Activated T-cell treated with anti-CD3 and anti-CD28 coated beads, Interleukin-2, amount 50 U/mL, for 72 hours (primary cell): ENCODE measurements around the gene GARNL3. TPM values are rescaled to one million over a fixed set of nuclear protein-coding genes. Genes with fewer than 3 reads are reported as not detected.

Experiments used
- ATAC-seq, 2 donors: fragments of 150-1000 bp; cut with Tn5 transposase; replicated peaks in 1 of 2; 2 replicates each; pipeline ENCODE4 v1.10.0; 2021; ENCODE audit warnings: moderate library complexity in 2 of 2, mild to moderate bottlenecking in 1 of 2
- DNase-seq, 2 donors: peaks; one replicate each; pipeline ENCODE4 v3.0.0; 2021 to 2022; ENCODE audit warnings: mixed read lengths in 1 of 2
- H3K27ac Mint-ChIP-seq: one replicate; pipeline ENCODE4 v1.8.0; 2022; ENCODE audit warnings: mild to moderate bottlenecking, moderate library complexity, mixed read lengths
- H3K27me3 Mint-ChIP-seq: one replicate; pipeline ENCODE4 v1.8.0; 2022; ENCODE audit warnings: low read depth, mixed read lengths
- H3K36me3 Mint-ChIP-seq, 2 donors: one replicate each; pipeline ENCODE4 v1.8.0; 2022; ENCODE audit warnings: mixed read lengths in 2 of 2, mild to moderate bottlenecking in 1 of 2; ENCODE audit not compliant: insufficient read depth in 2 of 2
- H3K4me1 Mint-ChIP-seq: one replicate; pipeline ENCODE4 v1.8.0; 2022; ENCODE audit warnings: low read depth, mixed read lengths
- H3K4me3 Mint-ChIP-seq, 2 donors: one replicate each; pipeline ENCODE4 v1.8.0; 2022; ENCODE audit warnings: mild to moderate bottlenecking in 2 of 2, mixed read lengths in 2 of 2, moderate library complexity in 2 of 2
- H3K9me3 Mint-ChIP-seq, 2 donors: one replicate each; pipeline ENCODE4 v1.8.0; 2022; ENCODE audit warnings: mixed read lengths in 2 of 2
- total RNA-seq, 2 donors: library from RNA; stranded (reverse); gene quantifications; one replicate each; pipeline ENCODE4 v1.2.3, GENCODE V29; 2022

GARNL3 gene
- total RNA-seq, 2 donors from 2014 or later = 2.2 to 4.7 TPM

- Mint-ChIP-seq H3K27me3 (peaks cover 22% of the 10 kb centered on the region), H3K27ac (no peak overlapping the region), H3K4me3 (peak overlapping the region; percentile 79 to 93), H3K36me3 (no peaks in the 10 kb centered on the region), H3K4me1 (peaks cover 39% of the 10 kb centered on the region), H3K9me3 (no peaks in the 10 kb centered on the region)
- ATAC-seq = peak; percentile 81 to 82
- DNase-seq = peak; percentile 94 to 96
These were observed 39.5 kb upstream of the GARNL3 start for GRCh38 chr9:127224883-127225739.

GRCh38 chr9:127225801-127226625 lies 38.6 kb upstream of the GARNL3 start:
- peak overlapping the region; percentile 78 to 89 for H3K4me3 Mint-ChIP-seq

DNA sequence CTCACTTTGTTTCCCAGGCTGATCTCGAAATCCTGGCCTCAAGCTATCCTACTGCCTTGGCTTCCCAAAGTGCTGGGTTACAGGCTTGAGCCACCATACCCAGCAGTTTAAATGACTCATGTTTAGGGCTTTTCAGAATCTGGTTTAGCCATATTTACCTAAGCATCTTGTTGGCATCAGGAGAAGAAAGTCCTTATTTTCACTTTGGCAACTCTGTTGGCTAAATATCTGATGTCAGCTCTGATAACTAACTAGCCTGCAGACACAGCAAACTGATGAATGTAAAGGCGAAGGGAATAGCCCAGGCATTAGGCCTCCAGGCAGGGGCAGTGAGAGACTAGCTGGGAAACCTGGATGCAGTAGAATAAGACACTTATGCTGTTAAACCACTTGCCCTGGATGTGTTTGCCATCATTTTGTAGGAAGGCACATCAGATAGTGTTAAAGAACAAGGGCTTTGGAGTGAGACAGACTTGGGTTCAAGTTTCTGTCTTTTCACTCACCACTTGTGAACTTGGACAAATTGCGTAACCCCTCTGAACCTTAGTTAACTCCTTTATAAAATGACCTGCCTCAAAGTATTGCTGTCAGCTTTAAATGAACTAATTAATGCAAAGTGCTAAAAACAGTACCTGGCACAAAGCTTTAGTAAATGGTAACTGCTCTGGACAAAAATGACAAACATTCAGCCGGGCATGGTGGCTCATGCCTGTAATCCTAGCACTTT lies 34.7 kb upstream of the GARNL3 start:
- H3K9me3 Mint-ChIP-seq = no peaks in the 10 kb centered on the region
- DNase-seq (no peak), ATAC-seq (no peak)
- H3K27me3 Mint-ChIP-seq = peaks cover 18% of the 10 kb centered on the region
- no peaks in the 10 kb centered on the region for H3K36me3 Mint-ChIP-seq
- no peak overlapping the region for H3K27ac Mint-ChIP-seq
- no peak overlapping the region for H3K4me3 Mint-ChIP-seq
- peaks cover 11% of the 10 kb centered on the region for H3K4me1 Mint-ChIP-seq

More at GRCh38 chr9:127225801-127226625, 38.6 kb upstream of the GARNL3 start:
- H3K4me1 Mint-ChIP-seq = peaks cover 39% of the 10 kb centered on the region
- ATAC-seq (no peak), DNase-seq (peak in 1 of 2 donors; percentile 15)
- peaks cover 22% of the 10 kb centered on the region for H3K27me3 Mint-ChIP-seq
- H3K36me3 Mint-ChIP-seq = no peaks in the 10 kb centered on the region
- no peaks in the 10 kb centered on the region for H3K9me3 Mint-ChIP-seq
- H3K27ac Mint-ChIP-seq = peak overlapping the region; percentile 66

DNA sequence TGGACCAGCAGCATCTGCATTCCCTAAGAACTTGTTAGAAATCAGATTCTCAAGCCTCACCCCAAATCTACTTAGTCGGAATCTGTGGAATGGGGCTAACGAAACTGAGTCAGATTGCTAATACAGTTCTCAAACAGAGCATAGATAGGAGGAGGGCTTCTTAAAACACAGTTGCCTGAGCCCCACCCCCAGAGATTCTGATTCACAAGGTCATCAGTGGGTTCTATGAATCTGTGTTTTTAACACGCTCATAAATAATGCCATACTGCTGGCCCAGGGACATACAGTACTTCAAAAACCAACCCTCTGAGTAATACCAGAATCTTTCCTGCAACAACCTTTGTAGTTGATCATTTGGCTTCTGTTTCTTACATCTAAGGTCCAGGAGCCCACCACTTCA lies 32.9 kb upstream of the GARNL3 start:
- Mint-ChIP-seq H3K4me1 (peaks cover under 1% of the 10 kb centered on the region), H3K27me3 (peaks cover 8% of the 10 kb centered on the region), H3K27ac (no peak overlapping the region), H3K9me3 (no peaks in the 10 kb centered on the region), H3K36me3 (no peaks in the 10 kb centered on the region), H3K4me3 (no peak overlapping the region)
- no peak for DNase-seq
- ATAC-seq = no peak

DNA sequence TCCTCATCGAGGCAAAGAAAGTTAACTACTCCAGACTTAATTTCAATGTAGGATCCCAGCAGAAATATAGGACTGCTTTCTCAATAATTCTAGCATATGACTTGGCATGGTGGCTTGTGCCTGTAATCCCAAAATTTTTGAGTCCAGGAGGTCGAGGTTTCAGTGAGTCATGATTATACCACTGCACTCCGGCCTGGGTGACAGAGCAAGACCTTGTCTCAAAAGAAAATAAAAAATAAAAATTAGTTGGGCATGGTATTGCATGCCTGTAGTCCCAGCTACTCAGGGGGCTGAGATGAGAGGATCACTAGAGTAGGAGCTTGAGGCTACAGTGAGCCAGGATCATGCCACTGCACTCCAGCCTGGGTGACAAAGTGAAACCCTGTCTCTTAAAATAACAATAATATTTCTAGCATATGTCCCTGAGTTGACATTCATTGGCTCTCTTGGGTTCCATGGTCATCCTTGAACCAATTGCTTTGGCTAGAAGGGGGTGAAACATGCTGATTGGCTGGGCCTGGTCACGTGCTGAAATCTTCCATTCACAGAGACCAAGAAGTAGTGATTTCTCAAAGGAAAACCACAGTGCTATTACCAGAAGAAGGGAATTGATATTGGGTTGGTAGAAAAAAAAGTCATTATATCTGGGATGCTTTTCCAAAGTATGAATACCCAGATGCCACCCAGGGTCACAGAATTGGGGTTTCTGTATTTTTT lies 31.6 kb upstream of the GARNL3 start:
- no peak for ATAC-seq

DNA sequence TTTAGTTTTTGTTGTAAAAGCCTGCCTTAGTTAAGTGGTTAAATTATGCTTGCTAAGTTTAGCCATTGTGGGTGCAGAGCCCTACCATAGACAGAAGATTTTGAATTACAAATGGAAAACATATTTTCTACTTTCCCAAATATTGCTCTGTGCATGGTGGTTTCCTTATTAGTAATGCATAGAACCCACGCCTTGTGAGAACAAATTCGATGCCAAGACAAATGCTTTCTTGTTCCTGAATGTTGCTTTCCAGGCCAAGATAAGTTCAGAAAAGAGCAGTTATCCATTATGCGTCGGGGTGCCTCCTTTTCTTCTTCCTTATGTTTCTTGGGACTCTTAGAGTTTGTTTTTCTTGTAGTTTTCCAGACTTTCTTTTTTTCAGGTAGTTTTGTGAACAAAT lies 31.0 kb upstream of the GARNL3 start:
- Mint-ChIP-seq H3K27me3 (peaks cover 6% of the 10 kb centered on the region), H3K27ac (no peak overlapping the region), H3K9me3 (no peaks in the 10 kb centered on the region), H3K4me1 (no peaks in the 10 kb centered on the region), H3K4me3 (no peak overlapping the region), H3K36me3 (no peaks in the 10 kb centered on the region)
- DNase-seq (no peak), ATAC-seq (no peak)

More for the DNA sequence above, 31.6 kb upstream of the GARNL3 start:
- Mint-ChIP-seq H3K27me3 (peaks cover 6% of the 10 kb centered on the region), H3K36me3 (no peaks in the 10 kb centered on the region), H3K4me3 (no peak overlapping the region), H3K4me1 (no peaks in the 10 kb centered on the region), H3K27ac (no peak overlapping the region), H3K9me3 (no peaks in the 10 kb centered on the region)
- DNase-seq = no peak

GRCh38 chr9:127233989-127234388 lies 30.6 kb upstream of the GARNL3 start:
- ATAC-seq (no peak), DNase-seq (no peak)
- H3K36me3 Mint-ChIP-seq = no peaks in the 10 kb centered on the region
- H3K9me3 Mint-ChIP-seq = no peaks in the 10 kb centered on the region
- H3K27me3 Mint-ChIP-seq = peaks cover 6% of the 10 kb centered on the region
- H3K27ac Mint-ChIP-seq = no peak overlapping the region
- no peaks in the 10 kb centered on the region for H3K4me1 Mint-ChIP-seq
- no peak overlapping the region for H3K4me3 Mint-ChIP-seq

GRCh38 chr9:127237801-127238200 lies 26.8 kb upstream of the GARNL3 start:
- ATAC-seq = no peak
- no peaks in the 10 kb centered on the region for H3K36me3 Mint-ChIP-seq
- no peak overlapping the region for H3K27ac Mint-ChIP-seq
- no peak for DNase-seq
- H3K27me3 Mint-ChIP-seq = no peaks in the 10 kb centered on the region
- no peak overlapping the region for H3K4me3 Mint-ChIP-seq
- H3K4me1 Mint-ChIP-seq = no peaks in the 10 kb centered on the region
- H3K9me3 Mint-ChIP-seq = no peaks in the 10 kb centered on the region

- Mint-ChIP-seq H3K27me3 (no peaks in the 10 kb centered on the region), H3K27ac (no peak overlapping the region)
- ATAC-seq = no peak
These were observed 23.2 kb upstream of the GARNL3 start for GRCh38 chr9:127241354-127241753.

DNA sequence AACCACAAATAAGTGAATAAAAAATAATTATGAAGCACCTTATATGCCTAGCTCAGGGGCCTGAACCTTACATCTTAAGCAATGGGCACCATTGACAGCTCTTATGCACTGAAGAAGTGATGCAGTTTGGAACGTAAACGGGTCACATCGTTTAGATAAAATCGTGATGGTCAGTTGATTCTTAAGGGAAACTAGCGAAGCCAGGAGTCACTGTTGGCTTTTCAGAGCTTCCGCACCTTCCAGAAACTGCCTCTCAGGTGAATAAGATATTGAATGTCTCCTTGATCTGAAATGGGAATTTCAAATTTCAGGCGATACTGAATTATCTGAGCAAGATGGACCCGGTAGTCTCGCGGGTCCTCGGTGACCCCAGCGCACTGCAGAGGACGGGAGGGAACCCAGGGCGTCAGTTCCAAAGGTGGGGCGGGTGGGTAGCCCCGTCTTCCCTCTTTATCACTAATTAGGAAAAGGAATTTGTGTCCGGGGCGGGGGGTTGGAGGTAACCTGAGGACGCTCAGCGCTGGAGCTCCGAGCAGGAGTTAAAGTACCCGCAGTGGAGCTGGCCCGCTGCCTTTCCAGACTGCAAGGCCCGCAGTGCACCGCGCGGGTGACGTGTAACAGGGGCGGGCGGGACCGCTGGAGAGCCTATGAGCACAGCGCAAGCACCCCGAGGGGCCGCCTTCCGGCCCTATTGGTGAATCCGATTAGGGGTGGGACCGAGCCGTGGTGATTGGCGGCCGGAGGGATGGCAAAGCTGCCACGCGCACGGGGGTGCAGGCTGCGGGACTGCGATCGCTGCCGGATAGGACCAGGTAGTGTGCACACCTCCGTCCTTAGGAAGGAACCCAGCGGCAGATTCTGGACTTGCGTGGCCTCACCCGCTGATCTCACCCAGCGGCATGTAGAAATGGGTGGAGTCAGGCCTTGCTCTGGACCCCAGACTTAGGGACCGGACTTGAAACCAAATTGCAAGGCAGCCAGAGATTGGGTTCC lies 19.7 kb upstream of the GARNL3 start:
- peak; percentile 97 for DNase-seq
- Mint-ChIP-seq H3K9me3 (no peaks in the 10 kb centered on the region), H3K4me3 (peak overlapping the region; percentile 88 to 92)

More at GRCh38 chr9:127241354-127241753, 23.2 kb upstream of the GARNL3 start:
- no peaks in the 10 kb centered on the region for H3K9me3 Mint-ChIP-seq
- peaks cover 15% of the 10 kb centered on the region for H3K4me1 Mint-ChIP-seq
- DNase-seq = no peak
- H3K36me3 Mint-ChIP-seq = peaks cover 0 to 2% of the 10 kb centered on the region in 2 donors
- no peak overlapping the region for H3K4me3 Mint-ChIP-seq

GRCh38 chr9:127245637-127246164 lies 18.9 kb upstream of the GARNL3 start:
- Mint-ChIP-seq H3K4me1 (peaks cover 15% of the 10 kb centered on the region), H3K36me3 (peaks cover 0 to 2% of the 10 kb centered on the region in 2 donors), H3K4me3 (peak overlapping the region; percentile 88 to 92), H3K9me3 (no peaks in the 10 kb centered on the region), H3K27ac (no peak overlapping the region), H3K27me3 (peaks cover 6% of the 10 kb centered on the region)
- DNase-seq (no peak), ATAC-seq (no peak)

More for the DNA sequence above, 19.7 kb upstream of the GARNL3 start:
- Mint-ChIP-seq H3K27ac (no peak overlapping the region), H3K36me3 (peaks cover 0 to 2% of the 10 kb centered on the region in 2 donors), H3K4me1 (peaks cover 15% of the 10 kb centered on the region), H3K27me3 (no peaks in the 10 kb centered on the region)
- ATAC-seq = peak; percentile 100
